ENCODE data around the gene SLC7A5. TPM values are rescaled to one million over a fixed set of nuclear protein-coding genes. Genes with fewer than 3 reads are reported as not detected.
"Not testable (repeated sequence)": the region's sequence is repeated elsewhere in the genome, so short reads cannot be mapped to it uniquely, and the experiment has no call there.

SLC7A5 gene
- total and polyA plus RNA-seq, 8 donors = 9.6 to 35.0 (median 11.1) TPM

GRCh38 chr16:87815567-87815966, 53.7 kb downstream of the SLC7A5 start:
- no peak for ATAC-seq
- H3K4me3 ChIP-seq = no peak overlapping the region
- H3K27me3 ChIP-seq = peaks cover 0 to 10% of the 10 kb centered on the region in 2 donors
- no peaks in the 10 kb centered on the region for H3K36me3 ChIP-seq
- intact Hi-C loops (cut with DNase I) = no loop called here
- H3K27ac ChIP-seq = no peak overlapping the region
- H3K9me3 ChIP-seq = peaks cover 0 to 26% of the 10 kb centered on the region in 2 donors
- H3K4me1 ChIP-seq = peaks cover 0 to 4% of the 10 kb centered on the region in 2 donors
- DNase-seq = no peak
- TF ChIP-seq, protein P1, sequence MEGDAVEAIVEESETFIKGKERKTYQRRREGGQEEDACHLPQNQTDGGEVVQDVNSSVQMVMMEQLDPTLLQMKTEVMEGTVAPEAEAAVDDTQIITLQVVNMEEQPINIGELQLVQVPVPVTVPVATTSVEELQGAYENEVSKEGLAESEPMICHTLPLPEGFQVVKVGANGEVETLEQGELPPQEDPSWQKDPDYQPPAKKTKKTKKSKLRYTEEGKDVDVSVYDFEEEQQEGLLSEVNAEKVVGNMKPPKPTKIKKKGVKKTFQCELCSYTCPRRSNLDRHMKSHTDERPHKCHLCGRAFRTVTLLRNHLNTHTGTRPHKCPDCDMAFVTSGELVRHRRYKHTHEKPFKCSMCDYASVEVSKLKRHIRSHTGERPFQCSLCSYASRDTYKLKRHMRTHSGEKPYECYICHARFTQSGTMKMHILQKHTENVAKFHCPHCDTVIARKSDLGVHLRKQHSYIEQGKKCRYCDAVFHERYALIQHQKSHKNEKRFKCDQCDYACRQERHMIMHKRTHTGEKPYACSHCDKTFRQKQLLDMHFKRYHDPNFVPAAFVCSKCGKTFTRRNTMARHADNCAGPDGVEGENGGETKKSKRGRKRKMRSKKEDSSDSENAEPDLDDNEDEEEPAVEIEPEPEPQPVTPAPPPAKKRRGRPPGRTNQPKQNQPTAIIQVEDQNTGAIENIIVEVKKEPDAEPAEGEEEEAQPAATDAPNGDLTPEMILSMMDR (IDR thresholded peaks at IDR 0.05) = no peak

GRCh38 chr16:87812200-87812656, 57.1 kb downstream of the SLC7A5 start:
- intact Hi-C loops (cut with DNase I) = no loop called here
- Histone ChIP-seq H3K4me3 (no peak overlapping the region), H3K4me1 (peaks cover 0 to 6% of the 10 kb centered on the region in 2 donors), H3K27me3 (peaks cover 0 to 16% of the 10 kb centered on the region in 2 donors), H3K36me3 (no peaks in the 10 kb centered on the region), H3K27ac (no peak overlapping the region), H3K9me3 (peaks cover 0 to 8% of the 10 kb centered on the region in 2 donors)
- no peak for ATAC-seq
- no peak for DNase-seq
- TF ChIP-seq, protein P1 (IDR thresholded peaks at IDR 0.05) = no peak

DNA sequence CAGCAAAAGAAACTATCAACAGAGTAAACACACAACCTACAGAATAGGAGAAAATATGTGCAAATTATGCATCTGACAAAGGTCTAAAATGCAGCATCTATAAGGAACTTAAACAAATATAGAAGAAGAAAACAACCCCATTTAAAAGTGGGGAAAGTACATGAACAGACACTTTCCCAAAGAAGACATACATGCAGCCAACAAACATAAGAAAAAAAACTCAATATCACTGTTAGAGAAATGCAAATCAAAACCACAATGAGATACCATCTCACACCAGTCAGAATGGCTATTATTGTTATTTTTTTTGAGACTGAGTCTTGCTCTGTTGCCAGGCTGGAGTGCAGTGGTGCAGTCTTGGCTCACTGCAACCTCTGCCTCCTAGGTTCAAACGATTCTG, 57.9 kb downstream of the SLC7A5 start:
- H3K27me3 ChIP-seq = peaks cover 0 to 19% of the 10 kb centered on the region in 2 donors
- H3K36me3 ChIP-seq; H3K4me3 ChIP-seq; DNase-seq; intact Hi-C loops (cut with DNase I); H3K9me3 ChIP-seq; ATAC-seq; H3K27ac ChIP-seq: not testable (repeated sequence)
- peaks cover 2 to 13% of the 10 kb centered on the region in 2 donors for H3K4me1 ChIP-seq

GRCh38 chr16:87809150-87809902, 60.0 kb downstream of the SLC7A5 start:
- ATAC-seq = no peak
- TF ChIP-seq, protein P1 (IDR thresholded peaks at IDR 0.05) = no peak
- no peak for DNase-seq
- no peak overlapping the region for H3K4me3 ChIP-seq
- H3K36me3 ChIP-seq = no peaks in the 10 kb centered on the region
- intact Hi-C loops (cut with DNase I) = no loop called here
- H3K4me1 ChIP-seq = peaks cover 5 to 16% of the 10 kb centered on the region in 2 donors
- H3K27me3 ChIP-seq = peaks cover 0 to 27% of the 10 kb centered on the region in 2 donors
- no peaks in the 10 kb centered on the region for H3K9me3 ChIP-seq
- no peak overlapping the region for H3K27ac ChIP-seq

DNA sequence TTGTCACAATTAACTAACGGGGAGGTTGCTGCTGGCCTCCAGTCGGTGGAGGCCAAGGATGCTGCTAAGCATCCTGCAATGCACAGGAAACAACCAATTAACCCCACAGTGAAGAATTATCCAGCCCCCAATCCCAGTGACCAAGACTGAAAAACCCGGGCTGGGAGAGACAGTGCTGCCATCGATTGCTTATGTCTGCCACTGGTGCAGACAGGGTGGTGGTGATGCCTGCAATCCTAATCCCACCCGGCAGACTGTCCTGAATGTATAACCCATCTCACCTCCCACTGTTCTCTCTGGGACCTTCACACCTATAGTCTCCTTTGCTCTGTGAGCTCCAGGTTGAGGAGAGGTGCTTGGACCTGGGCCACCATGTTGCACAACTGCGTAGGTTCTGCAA, 61.2 kb downstream of the SLC7A5 start:
- Histone ChIP-seq H3K4me1 (peaks cover 5 to 16% of the 10 kb centered on the region in 2 donors), H3K27me3 (peaks cover 0 to 27% of the 10 kb centered on the region in 2 donors)
- intact Hi-C loops (cut with DNase I) = no loop called here

More for the DNA sequence above, 61.2 kb downstream of the SLC7A5 start:
- H3K4me3 ChIP-seq = no peak overlapping the region
- no peak for DNase-seq
- TF ChIP-seq, protein P1 (IDR thresholded peaks at IDR 0.05) = no peak
- no peak overlapping the region for H3K27ac ChIP-seq
- H3K36me3 ChIP-seq = no peaks in the 10 kb centered on the region
- no peaks in the 10 kb centered on the region for H3K9me3 ChIP-seq
- no peak for ATAC-seq
